OCI-LY7 (cell line): ENCODE measurements around the gene CFAP92. TPM values are rescaled to one million over a fixed set of nuclear protein-coding genes. Genes with fewer than 3 reads are reported as not detected.

ENCODE experiments used
- BruUV-seq: library from RNA; stranded (reverse); fragments of 400-500 nt; replicated peaks from 2 replicates; lab custom pipeline; 2021; lab: Mats Ljungman, UMichigan
- CTCF ChIA-PET: fragments of 300-600 bp; sonication (Branson Sonifier 250); formaldehyde crosslinking; loops from one replicate; lab custom pipeline; 2022; ENCODE audit warnings: antibody characterized with exemption; ENCODE audit not compliant: unreplicated experiment; lab: Charles Lee
- POLR2A ChIA-PET: fragments of 300-600 bp; sonication (Branson Sonifier 250); formaldehyde crosslinking; loops from one replicate; lab custom pipeline; 2022; ENCODE audit warnings: antibody characterized with exemption; lab: Charles Lee
- DNase-seq: peaks from one replicate; pipeline ENCODE4 v3.0.0-alpha.2; 2015; ENCODE audit warnings: low spot score
- H2AFZ ChIP-seq: fragments of 200-600 bp; sonication (generic), shearing (Covaris generic); 2 replicates; pipeline ENCODE4 v1.6.1; 2014; ENCODE audit warnings: mild to moderate bottlenecking, antibody characterized with exemption, low read length, moderate library complexity
- H3K27ac ChIP-seq: fragments of 200-600 bp; sonication (generic); 2 replicates; pipeline ENCODE4 v1.5.1; 2014; ENCODE audit warnings: mixed run types, low read depth, mild to moderate bottlenecking, moderate library complexity, low read length, inconsistent platforms; ENCODE audit not compliant: poor library complexity, severe bottlenecking
- H3K36me3 ChIP-seq: fragments of 200-600 bp; sonication (generic); 2 replicates; pipeline ENCODE4 v1.6.1; 2014; ENCODE audit warnings: mild to moderate bottlenecking, antibody characterized with exemption, low read length, moderate library complexity, mixed read lengths; ENCODE audit not compliant: insufficient read depth
- H3K4me1 ChIP-seq: fragments of 200-600 bp; sonication (generic); 2 replicates; pipeline ENCODE4 v1.5.1; 2014; ENCODE audit warnings: mild to moderate bottlenecking, low read length; ENCODE audit not compliant: insufficient read depth, poor library complexity, severe bottlenecking
- H3K4me2 ChIP-seq: fragments of 200-600 bp; sonication (generic); 2 replicates; pipeline ENCODE4 v1.6.1; 2014; ENCODE audit warnings: mild to moderate bottlenecking, low read length
- H3K4me3 ChIP-seq: fragments of 200-600 bp; sonication (generic); 2 replicates; pipeline ENCODE4 v1.5.1; 2014; ENCODE audit warnings: mild to moderate bottlenecking, low read depth, low read length; ENCODE audit not compliant: poor library complexity, severe bottlenecking
- H3K79me2 ChIP-seq: fragments of 200-600 bp; sonication (generic); 2 replicates; pipeline ENCODE4 v1.6.1; 2016; ENCODE audit warnings: low read depth, mild to moderate bottlenecking, low read length, moderate library complexity, mixed read lengths; ENCODE audit not compliant: insufficient read depth
- H3K9me2 ChIP-seq: fragments of 200-600 bp; sonication (generic); 2 replicates; pipeline ENCODE4 v1.6.1; 2016; ENCODE audit warnings: mild to moderate bottlenecking, low read length, mixed read lengths; ENCODE audit not compliant: insufficient read depth
- H3K9me3 ChIP-seq: fragments of 200-600 bp; sonication (generic); 2 replicates; pipeline ENCODE4 v1.6.1; 2014; ENCODE audit warnings: mild to moderate bottlenecking, mixed run types, low read length, mixed read lengths
- H4K20me1 ChIP-seq: fragments of 200-600 bp; sonication (generic); 2 replicates; pipeline ENCODE4 v1.6.1; 2014; ENCODE audit warnings: mild to moderate bottlenecking, antibody characterized with exemption, low read length, moderate library complexity, mixed read lengths; ENCODE audit not compliant: insufficient read depth
- EZH2phosphoT487 ChIP-seq: fragments of 200-600 bp; sonication (generic); IDR thresholded peaks from 2 replicates; pipeline ENCODE4 v1.6.1; 2018; ENCODE audit warnings: low read depth, borderline replicate concordance, mild to moderate bottlenecking, mixed run types, antibody characterized with exemption, low read length, moderate library complexity, mixed read lengths
- intact Hi-C: fragments of 100-400 bp; cut with micrococcal nuclease; formaldehyde crosslinking; loops from one replicate; pipeline ENCODE4 v1.10.0; 2022; ENCODE audit not compliant: unreplicated experiment
- total RNA-seq, 2 experiments: library from RNA; depleted of rRNA in 1 of 2; stranded (reverse); fragments of >200 nt in 1 of 2; shearing (Covaris generic) in 1 of 2; gene quantifications; 2 replicates each; pipeline ENCODE4 v1.2.3, GENCODE V29; 2014 to 2022
- TF ChIP-seq, protein P1 (sequence below): fragments of 200-600 bp; sonication (generic); conservative IDR thresholded peaks from 2 replicates; pipeline ENCODE4 v1.5.1; 2014; ENCODE audit warnings: mild to moderate bottlenecking, antibody characterized with exemption, low read length, moderate library complexity, mixed read lengths

The CFAP92 gene
- total RNA-seq, 2 experiments from 2014 or later: 0.08 to 0.66 TPM

DNA sequence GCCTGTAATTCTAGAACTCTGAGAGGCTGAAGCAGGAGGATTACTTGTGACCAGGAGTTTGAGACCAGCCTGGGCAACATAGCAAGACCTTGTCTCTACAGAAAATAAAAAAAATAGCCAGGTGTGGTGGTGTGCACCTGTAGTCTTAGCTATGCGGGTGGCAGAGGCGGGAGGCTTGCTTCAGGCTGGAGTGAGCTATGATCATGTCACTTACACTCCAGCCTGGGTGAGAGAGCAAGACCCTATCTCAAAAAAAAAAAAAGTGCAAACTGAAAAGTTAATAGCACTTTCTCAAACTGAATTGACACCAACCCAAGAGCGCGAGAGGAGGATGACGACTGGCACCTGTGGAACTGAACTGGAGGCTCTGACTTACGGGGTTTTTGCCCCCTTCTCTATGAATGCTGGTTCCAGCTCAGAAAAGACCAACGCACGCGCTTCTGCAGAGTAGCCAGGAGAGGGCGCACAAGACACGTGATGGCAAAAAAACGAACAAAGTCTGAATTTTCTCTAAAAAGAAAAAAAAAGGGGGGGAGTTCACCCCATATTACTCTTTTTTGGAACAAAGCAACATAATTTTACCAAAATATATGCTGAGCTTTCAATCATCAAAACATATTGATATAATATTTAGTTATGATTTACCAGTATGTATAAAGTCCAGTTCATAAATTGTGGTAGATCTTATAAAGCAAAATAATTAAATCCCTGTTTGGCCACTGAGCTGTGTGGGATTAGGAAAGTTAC, 23.7 kb downstream of the CFAP92 start:
- H3K4me2 ChIP-seq: no peak overlapping the region
- H2AFZ ChIP-seq: no peak overlapping the region
- H4K20me1 ChIP-seq: no peaks in the 10 kb centered on the region
- H3K4me1 ChIP-seq: peaks cover 9% of the 10 kb centered on the region
- ChIA-PET POLR2A (interaction anchor here (0.6 to 1.5 kb wide), 6 partner anchors 16 to 275 kb away, joined by 3 to 8 read pairs (median 3); no protein-coding TSS in a partner anchor), CTCF (interaction anchor here (0.5 to 1.8 kb wide), 13 partner anchors 24 to 669 kb away, joined by 3 to 14 read pairs (median 3); partner anchors contain the start of gene CFAP92)
- no peaks in the 10 kb centered on the region for H3K36me3 ChIP-seq
- H3K4me3 ChIP-seq: no peak overlapping the region
- no peak overlapping the region for H3K27ac ChIP-seq
- no peaks in the 10 kb centered on the region for H3K9me2 ChIP-seq
- no peaks in the 10 kb centered on the region for H3K79me2 ChIP-seq
- no peak for TF ChIP-seq EZH2phosphoT487
- TF ChIP-seq, protein P1, sequence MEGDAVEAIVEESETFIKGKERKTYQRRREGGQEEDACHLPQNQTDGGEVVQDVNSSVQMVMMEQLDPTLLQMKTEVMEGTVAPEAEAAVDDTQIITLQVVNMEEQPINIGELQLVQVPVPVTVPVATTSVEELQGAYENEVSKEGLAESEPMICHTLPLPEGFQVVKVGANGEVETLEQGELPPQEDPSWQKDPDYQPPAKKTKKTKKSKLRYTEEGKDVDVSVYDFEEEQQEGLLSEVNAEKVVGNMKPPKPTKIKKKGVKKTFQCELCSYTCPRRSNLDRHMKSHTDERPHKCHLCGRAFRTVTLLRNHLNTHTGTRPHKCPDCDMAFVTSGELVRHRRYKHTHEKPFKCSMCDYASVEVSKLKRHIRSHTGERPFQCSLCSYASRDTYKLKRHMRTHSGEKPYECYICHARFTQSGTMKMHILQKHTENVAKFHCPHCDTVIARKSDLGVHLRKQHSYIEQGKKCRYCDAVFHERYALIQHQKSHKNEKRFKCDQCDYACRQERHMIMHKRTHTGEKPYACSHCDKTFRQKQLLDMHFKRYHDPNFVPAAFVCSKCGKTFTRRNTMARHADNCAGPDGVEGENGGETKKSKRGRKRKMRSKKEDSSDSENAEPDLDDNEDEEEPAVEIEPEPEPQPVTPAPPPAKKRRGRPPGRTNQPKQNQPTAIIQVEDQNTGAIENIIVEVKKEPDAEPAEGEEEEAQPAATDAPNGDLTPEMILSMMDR: peak; percentile 100
- no peaks in the 10 kb centered on the region for H3K9me3 ChIP-seq
- intact Hi-C loops: loop anchor here (1.0 to 10.0 kb wide), 7 partner anchors 46 to 345 kb away; partner anchors contain the start of gene COPG1
- DNase-seq: peak; percentile 73
- no TSS peak for BruUV-seq

DNA sequence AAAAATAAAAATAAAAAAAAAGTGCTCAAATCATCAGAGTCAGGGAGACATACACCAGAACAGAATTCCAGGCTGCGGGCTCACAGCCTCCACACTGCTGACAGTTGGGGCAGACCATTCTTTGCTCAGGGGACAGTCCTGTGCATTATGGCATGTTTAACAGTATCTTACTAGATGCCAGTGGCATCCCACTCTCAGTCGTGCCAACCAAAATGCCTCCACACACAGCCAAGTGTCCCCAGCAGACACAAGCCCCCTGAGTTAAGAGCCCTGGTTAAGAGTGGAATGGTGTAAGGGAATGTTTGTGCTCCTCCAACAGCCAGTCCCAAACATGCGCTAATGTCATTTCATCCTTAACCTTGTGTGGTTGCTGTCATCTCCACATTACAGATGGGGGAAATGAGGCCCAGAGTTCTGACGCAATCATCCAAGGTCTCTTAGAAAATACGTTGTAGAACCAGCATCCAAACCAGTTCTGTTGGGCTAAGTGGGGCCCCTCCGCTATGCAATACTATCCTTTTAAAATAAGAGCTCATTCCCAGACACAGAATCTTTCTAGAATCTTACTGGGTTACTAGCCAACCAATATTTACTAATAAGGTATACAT, 26.0 kb downstream of the CFAP92 start:
- Histone ChIP-seq H3K36me3 (no peaks in the 10 kb centered on the region), H4K20me1 (no peaks in the 10 kb centered on the region), H2AFZ (no peak overlapping the region), H3K4me1 (no peaks in the 10 kb centered on the region), H3K9me2 (no peaks in the 10 kb centered on the region), H3K4me2 (no peak overlapping the region), H3K9me3 (no peaks in the 10 kb centered on the region), H3K4me3 (no peak overlapping the region), H3K79me2 (no peaks in the 10 kb centered on the region), H3K27ac (no peak overlapping the region)
- TF ChIP-seq, protein P1: no peak
- TF ChIP-seq EZH2phosphoT487: no peak
- DNase-seq: no peak
- POLR2A ChIA-PET: interaction anchor here (0.6 kb wide), 3 partner anchors 249 to 781 kb away, joined by 3 read pairs; no protein-coding TSS in a partner anchor
- BruUV-seq: no TSS peak
- CTCF ChIA-PET: no interaction called here
- intact Hi-C loops: no loop called here
